ENCODE measurements around the gene TRIM2. TPM values are rescaled to one million over a fixed set of nuclear protein-coding genes. Genes with fewer than 3 reads are reported as not detected.

TRIM2 gene
- polyA plus RNA-seq, 1 donor (not counting 4 experiments of a cell fraction or from before 2014, with no cell fraction given): 10.6 TPM

- Histone ChIP-seq H3K79me2 (ENCODE audit: control insufficient read depth, insufficient read depth, low read length) (no peaks in the 10 kb centered on the region), H3K4me2 (ENCODE audit: control insufficient read depth, extremely low read depth, insufficient read depth, low read depth, low read length) (no peak overlapping the region), H3K27ac (ENCODE audit: control insufficient read depth, insufficient read depth, low read length) (no peak overlapping the region), H4K20me1 (ENCODE audit: control insufficient read depth, extremely low read depth, insufficient read depth, low read length) (no peaks in the 10 kb centered on the region), H2AFZ (ENCODE audit: control insufficient read depth, low read length) (no peak overlapping the region), H3K4me1 (ENCODE audit: control insufficient read depth, extremely low read depth, insufficient read depth, low read length) (peaks cover 5% of the 10 kb centered on the region), H3K9me1 (ENCODE audit: control insufficient read depth, extremely low read depth, insufficient read depth, low read length) (no peaks in the 10 kb centered on the region), H3K9me3 (ENCODE audit: control insufficient read depth, low read depth, low read length) (no peaks in the 10 kb centered on the region), H3K36me3 (ENCODE audit: control insufficient read depth in 2 of 2, extremely low read depth in 1 of 2, insufficient read depth in 2 of 2, low read length in 2 of 2) (no peaks in the 10 kb centered on the region), H3K4me3 (ENCODE audit: control insufficient read depth in 2 of 3, extremely low read depth in 1 of 3, insufficient read depth in 2 of 3, low read depth in 1 of 3, low read length in 3 of 3) (no peak overlapping the region), H3K9ac (ENCODE audit: control insufficient read depth, extremely low read depth, insufficient read depth, low read length) (no peak overlapping the region), H3K27me3 (ENCODE audit: control insufficient read depth, extremely low read depth, insufficient read depth, low read length) (no peaks in the 10 kb centered on the region)
- FAIRE-seq: no peak
- no peak for DNase-seq (ENCODE audit: low read depth, low spot score)
- TF ChIP-seq CTCF (optimal IDR thresholded peaks at IDR 0.05 in 1 of 3, IDR thresholded peaks at IDR 0.05 in 1 of 3, conservative IDR thresholded peaks at IDR 0.05 in 1 of 3; ENCODE audit: extremely low read depth in 1 of 3, insufficient read depth in 2 of 3, low read length in 3 of 3): no peak
- TF ChIP-seq EZH2 (IDR thresholded peaks at IDR 0.05; ENCODE audit: low read length): no peak
- dilution Hi-C loops (cut with MboI; ENCODE audit: extremely low pct_ligation_motif_present, low sequenced_read_pairs): no loop called here
Observed at GRCh38 chr4:153218961-153219360, 14.7 kb downstream of the TRIM2 start.

- dilution Hi-C loops (cut with MboI; ENCODE audit: extremely low pct_ligation_motif_present, low sequenced_read_pairs): no loop called here
- H3K36me3 ChIP-seq (ENCODE audit: control insufficient read depth in 2 of 2, extremely low read depth in 1 of 2, insufficient read depth in 2 of 2, low read length in 2 of 2): no peaks in the 10 kb centered on the region
- H3K27me3 ChIP-seq (ENCODE audit: control insufficient read depth, extremely low read depth, insufficient read depth, low read length): no peaks in the 10 kb centered on the region
- H3K4me1 ChIP-seq (ENCODE audit: control insufficient read depth, extremely low read depth, insufficient read depth, low read length): peaks cover 12% of the 10 kb centered on the region
- no peaks in the 10 kb centered on the region for H4K20me1 ChIP-seq (ENCODE audit: control insufficient read depth, extremely low read depth, insufficient read depth, low read length)
- H3K27ac ChIP-seq (ENCODE audit: control insufficient read depth, insufficient read depth, low read length): no peak overlapping the region
- H2AFZ ChIP-seq (ENCODE audit: control insufficient read depth, low read length): no peak overlapping the region
- H3K9me3 ChIP-seq (ENCODE audit: control insufficient read depth, low read depth, low read length): no peaks in the 10 kb centered on the region
- H3K79me2 ChIP-seq (ENCODE audit: control insufficient read depth, insufficient read depth, low read length): peaks cover 5% of the 10 kb centered on the region
- no peak for FAIRE-seq
- DNase-seq (ENCODE audit: low read depth, low spot score): no peak
- TF ChIP-seq CTCF (optimal IDR thresholded peaks at IDR 0.05 in 1 of 3, IDR thresholded peaks at IDR 0.05 in 1 of 3, conservative IDR thresholded peaks at IDR 0.05 in 1 of 3; ENCODE audit: extremely low read depth in 1 of 3, insufficient read depth in 2 of 3, low read length in 3 of 3): no peak
- TF ChIP-seq EZH2 (IDR thresholded peaks at IDR 0.05; ENCODE audit: low read length): no peak
- no peak overlapping the region for H3K4me3 ChIP-seq (ENCODE audit: control insufficient read depth in 2 of 3, extremely low read depth in 1 of 3, insufficient read depth in 2 of 3, low read depth in 1 of 3, low read length in 3 of 3)
- H3K4me2 ChIP-seq (ENCODE audit: control insufficient read depth, extremely low read depth, insufficient read depth, low read depth, low read length): no peak overlapping the region
- H3K9me1 ChIP-seq (ENCODE audit: control insufficient read depth, extremely low read depth, insufficient read depth, low read length): no peaks in the 10 kb centered on the region
- H3K9ac ChIP-seq (ENCODE audit: control insufficient read depth, extremely low read depth, insufficient read depth, low read length): no peak overlapping the region
Observed at GRCh38 chr4:153220682-153221395, 16.6 kb downstream of the TRIM2 start.
